Gastroesophageal sphincter (tissue), 4 donors: ENCODE results near the gene ITGA7. TPM values are rescaled to one million over a fixed set of nuclear protein-coding genes. Genes with fewer than 3 reads are reported as not detected.

Experiments used
- ATAC-seq: fragments of 150-250 bp; one replicate; pipeline ENCODE4 v1.9.1; 2016; ENCODE audit warnings: mild to moderate bottlenecking, moderate library complexity
- H3K27ac ChIP-seq, 4 donors: fragments of 200-600 bp; sonication (generic) in 3 of 4; 1 replicate in 3 of 4; 2 replicates in 1 of 4; pipeline ENCODE4 v1.5.1; 2016 to 2019
- H3K27me3 ChIP-seq: fragments of 200-600 bp; sonication (generic); one replicate; pipeline ENCODE4 v1.5.1; 2019
- H3K36me3 ChIP-seq, 2 donors: fragments of 200-600 bp; sonication (generic); one replicate each; pipeline ENCODE4 v1.5.1; 2019; ENCODE audit warnings: control low read depth in 1 of 2
- H3K4me1 ChIP-seq, 3 donors: fragments of 200-600 bp; sonication (generic); 1 replicate in 2 of 3; 2 replicates in 1 of 3; pipeline ENCODE4 v1.5.1; 2016 to 2019; ENCODE audit warnings: control low read depth in 2 of 3
- H3K4me3 ChIP-seq, 2 donors: fragments of 200-600 bp; sonication (generic); one replicate each; pipeline ENCODE4 v1.5.1; 2019; ENCODE audit warnings: mild to moderate bottlenecking in 1 of 2, moderate library complexity in 1 of 2
- H3K9me3 ChIP-seq, 3 donors: fragments of 200-600 bp; sonication (generic); one replicate each; pipeline ENCODE4 v1.5.1; 2017 to 2019; ENCODE audit warnings: control low read depth in 2 of 3
- CTCF ChIP-seq, 4 experiments: fragments of 200-600 bp in 2 of 4; fragments of 450-650 bp in 2 of 4; sonication (generic) in 1 of 4; IDR thresholded peaks; one replicate each; pipeline ENCODE4 v1.5.1; 2017 to 2019; ENCODE audit warnings: antibody characterized with exemption in 4 of 4, mild to moderate bottlenecking in 2 of 4, moderate library complexity in 2 of 4
- EP300 ChIP-seq: sonication (generic); formaldehyde crosslinking; IDR thresholded peaks from one replicate; pipeline ENCODE4 v1.6.1; 2017; ENCODE audit warnings: antibody characterized with exemption, mild to moderate bottlenecking
- POLR2A ChIP-seq, 2 donors: fragments of 450-650 bp; IDR thresholded peaks; one replicate each; pipeline ENCODE4 v1.6.1; 2017; ENCODE audit warnings: antibody characterized with exemption in 2 of 2, mild to moderate bottlenecking in 2 of 2, moderate library complexity in 1 of 2
- POLR2AphosphoS5 ChIP-seq: sonication (generic); formaldehyde crosslinking; IDR thresholded peaks from one replicate; pipeline ENCODE4 v1.6.1; 2017; ENCODE audit warnings: antibody characterized with exemption
- WGBS, 2 donors: methylation state at CpG; one replicate each; pipeline ENCODE4 v1.1.5; 2018; ENCODE audit warnings: low coverage in 1 of 2; 5-methylcytosine and 5-hydroxymethylcytosine counted together
- total RNA-seq, 4 donors: library from RNA; depleted of rRNA; stranded (reverse); fragments of >200 nt; gene quantifications; one replicate each; pipeline ENCODE4 v1.1.0, GENCODE V29; 2016

ITGA7 gene
- total RNA-seq, 4 donors from 2014 or later = 143 to 260 (median 182) TPM

GRCh38 chr12:55697686-55698085 is 10.0 kb downstream of the ITGA7 start:
- no peak for ATAC-seq
- H3K4me3 ChIP-seq = no peak overlapping the region
- H3K9me3 ChIP-seq = no peaks in the 10 kb centered on the region
- 80% methylated on average over 2 of the region's 7 CpGs; no CpG with 5 or more reads in 1 of the 2 donors for WGBS, 2 donors
- H3K27ac ChIP-seq = peak overlapping the region in 1 of 4 donors; percentile 96
- no peaks in the 10 kb centered on the region for H3K27me3 ChIP-seq
- peaks cover 0 to 45% (median 2%) of the 10 kb centered on the region in 3 donors for H3K4me1 ChIP-seq
- peaks cover 0 to 92% of the 10 kb centered on the region in 2 donors for H3K36me3 ChIP-seq
- TF ChIP-seq POLR2AphosphoS5 = no peak

- H3K36me3 ChIP-seq = peaks cover 0 to 94% of the 10 kb centered on the region in 2 donors
- TF ChIP-seq EP300 (no peak), POLR2A (IDR thresholded peaks at IDR 0.05) (no peak), CTCF (IDR thresholded peaks at IDR 0.05) (no peak), POLR2AphosphoS5 (no peak)
- no peaks in the 10 kb centered on the region for H3K27me3 ChIP-seq
- no peak for ATAC-seq
- H3K4me3 ChIP-seq = no peak overlapping the region
- 50 to 80% methylated on average over 1 to 2 of the region's 19 CpGs for WGBS, 2 donors
- H3K4me1 ChIP-seq = peaks cover 0 to 37% (median 2%) of the 10 kb centered on the region in 3 donors
- no peaks in the 10 kb centered on the region for H3K9me3 ChIP-seq
- peak overlapping the region in 2 of 4 donors; percentile 10 to 17 for H3K27ac ChIP-seq
Measured at GRCh38 chr12:55696796-55697462, 10.8 kb downstream of the ITGA7 start.

GRCh38 chr12:55696141-55696540 is 11.6 kb downstream of the ITGA7 start:
- Histone ChIP-seq H3K4me3 (no peak overlapping the region), H3K27me3 (no peaks in the 10 kb centered on the region), H3K36me3 (peaks cover 0 to 100% of the 10 kb centered on the region in 2 donors), H3K4me1 (peaks cover 0 to 30% (median 2%) of the 10 kb centered on the region in 3 donors), H3K9me3 (no peaks in the 10 kb centered on the region), H3K27ac (no peak overlapping the region)
- TF ChIP-seq POLR2A (IDR thresholded peaks at IDR 0.05) = no peak
- TF ChIP-seq EP300 = no peak
- no peak for TF ChIP-seq CTCF (IDR thresholded peaks at IDR 0.05)
- TF ChIP-seq POLR2AphosphoS5 = no peak
- 67% methylated on average over 1 of the region's 6 CpGs; no CpG with 5 or more reads in 1 of the 2 donors for WGBS, 2 donors
- no peak for ATAC-seq

- peaks cover 0 to 22% (median 2%) of the 10 kb centered on the region in 3 donors for H3K4me1 ChIP-seq
- 91% methylated on average over 1 of the region's 7 CpGs; no CpG with 5 or more reads in 1 of the 2 donors for WGBS, 2 donors
- peak overlapping the region in 1 of 4 donors; percentile 17 for H3K27ac ChIP-seq
- ATAC-seq = no peak
- H3K9me3 ChIP-seq = no peaks in the 10 kb centered on the region
- H3K27me3 ChIP-seq = no peaks in the 10 kb centered on the region
- no peak for TF ChIP-seq CTCF (IDR thresholded peaks at IDR 0.05)
- no peak for TF ChIP-seq POLR2A (IDR thresholded peaks at IDR 0.05)
- TF ChIP-seq POLR2AphosphoS5 = no peak
- no peak for TF ChIP-seq EP300
- H3K36me3 ChIP-seq = peaks cover 0 to 93% of the 10 kb centered on the region in 2 donors
- H3K4me3 ChIP-seq = no peak overlapping the region
Measured at GRCh38 chr12:55695349-55695748, 12.4 kb downstream of the ITGA7 start.

GRCh38 chr12:55694651-55695050 is 13.1 kb downstream of the ITGA7 start:
- H3K4me1 ChIP-seq = peaks cover 0 to 15% (median 0%) of the 10 kb centered on the region in 3 donors
- H3K27me3 ChIP-seq = no peaks in the 10 kb centered on the region
- peaks cover 0 to 86% of the 10 kb centered on the region in 2 donors for H3K36me3 ChIP-seq
- WGBS, 2 donors = no CpG with 5 or more reads among the region's 4 CpGs
- TF ChIP-seq CTCF (IDR thresholded peaks at IDR 0.05) (no peak), EP300 (no peak), POLR2A (IDR thresholded peaks at IDR 0.05) (no peak), POLR2AphosphoS5 (no peak)
- no peak for ATAC-seq
- H3K9me3 ChIP-seq = no peaks in the 10 kb centered on the region
- no peak overlapping the region for H3K4me3 ChIP-seq
- peak overlapping the region in 1 of 4 donors; percentile 9 for H3K27ac ChIP-seq
